Choroid plexus epithelial cell (primary cell): ENCODE data around the gene DISP2.

Experiments used
- DNase-seq: peaks from one replicate; pipeline ENCODE4 v3.0.0-alpha.2; 2010; ENCODE audit warnings: low read depth
- H3K4me3 ChIP-seq: 2 replicates; pipeline ENCODE4 v1.5.1; 2011; ENCODE audit warnings: low read depth, mild to moderate bottlenecking, control low read depth, low read length, moderate library complexity
- TF ChIP-seq, protein P1 (sequence below): conservative IDR thresholded peaks from 2 replicates; pipeline ENCODE4 v1.5.1; 2011; ENCODE audit warnings: low read depth, mild to moderate bottlenecking, control low read depth, inconsistent platforms, low read length, moderate library complexity

DISP2 gene

GRCh38 chr15:40389824-40390595 is 32.0 kb downstream of the DISP2 start:
- H3K4me3 ChIP-seq, result no peak overlapping the region
- TF ChIP-seq, protein P1, sequence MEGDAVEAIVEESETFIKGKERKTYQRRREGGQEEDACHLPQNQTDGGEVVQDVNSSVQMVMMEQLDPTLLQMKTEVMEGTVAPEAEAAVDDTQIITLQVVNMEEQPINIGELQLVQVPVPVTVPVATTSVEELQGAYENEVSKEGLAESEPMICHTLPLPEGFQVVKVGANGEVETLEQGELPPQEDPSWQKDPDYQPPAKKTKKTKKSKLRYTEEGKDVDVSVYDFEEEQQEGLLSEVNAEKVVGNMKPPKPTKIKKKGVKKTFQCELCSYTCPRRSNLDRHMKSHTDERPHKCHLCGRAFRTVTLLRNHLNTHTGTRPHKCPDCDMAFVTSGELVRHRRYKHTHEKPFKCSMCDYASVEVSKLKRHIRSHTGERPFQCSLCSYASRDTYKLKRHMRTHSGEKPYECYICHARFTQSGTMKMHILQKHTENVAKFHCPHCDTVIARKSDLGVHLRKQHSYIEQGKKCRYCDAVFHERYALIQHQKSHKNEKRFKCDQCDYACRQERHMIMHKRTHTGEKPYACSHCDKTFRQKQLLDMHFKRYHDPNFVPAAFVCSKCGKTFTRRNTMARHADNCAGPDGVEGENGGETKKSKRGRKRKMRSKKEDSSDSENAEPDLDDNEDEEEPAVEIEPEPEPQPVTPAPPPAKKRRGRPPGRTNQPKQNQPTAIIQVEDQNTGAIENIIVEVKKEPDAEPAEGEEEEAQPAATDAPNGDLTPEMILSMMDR, result no peak
- no peak for DNase-seq

DNA sequence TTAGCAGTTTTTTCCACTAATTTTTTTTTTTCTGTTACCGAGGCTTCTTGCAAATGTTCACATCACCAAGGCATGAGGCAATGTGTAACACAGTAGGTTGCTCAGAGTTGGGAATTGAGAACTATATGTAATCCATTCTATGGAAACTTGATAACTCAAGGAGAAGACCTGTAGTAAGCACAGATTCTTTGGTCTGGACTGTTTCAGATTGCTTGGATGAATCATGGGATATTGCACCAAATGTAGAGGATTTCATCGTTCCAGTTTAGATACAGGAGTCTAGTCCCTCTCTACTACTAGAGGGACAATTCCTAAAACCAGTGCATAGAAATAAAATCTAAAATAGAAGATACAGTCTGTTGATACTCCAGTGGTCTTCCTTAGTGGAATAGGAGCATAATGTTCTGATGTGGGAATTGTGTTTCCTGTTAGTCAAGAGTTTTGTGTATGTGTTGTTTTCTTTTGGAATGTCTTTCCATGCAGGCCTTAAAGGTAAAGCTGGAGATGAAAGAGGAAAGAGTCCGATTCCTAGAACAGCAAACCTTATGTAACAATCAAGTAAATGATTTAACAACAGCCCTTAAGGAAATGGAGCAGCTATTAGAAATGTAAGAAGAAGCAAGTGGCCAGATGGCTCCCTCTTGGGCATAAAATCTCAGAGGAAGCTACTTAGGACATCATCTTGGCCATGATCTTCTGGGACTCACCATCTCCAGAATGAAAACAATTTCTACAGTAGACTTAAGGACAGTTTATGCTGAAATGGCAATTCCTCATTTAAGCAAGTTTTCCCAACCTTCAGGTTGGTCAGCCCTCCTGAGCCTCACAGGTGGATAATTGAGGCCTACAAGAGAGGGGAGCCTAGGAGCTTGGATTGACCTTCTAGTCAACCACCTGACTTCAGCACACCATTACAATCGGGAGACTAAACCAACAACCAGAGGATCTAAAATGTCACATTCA is 35.2 kb downstream of the DISP2 start:
- H3K4me3 ChIP-seq, result no peak overlapping the region
- DNase-seq, result peak; percentile 24
- TF ChIP-seq, protein P1, result no peak

DNA sequence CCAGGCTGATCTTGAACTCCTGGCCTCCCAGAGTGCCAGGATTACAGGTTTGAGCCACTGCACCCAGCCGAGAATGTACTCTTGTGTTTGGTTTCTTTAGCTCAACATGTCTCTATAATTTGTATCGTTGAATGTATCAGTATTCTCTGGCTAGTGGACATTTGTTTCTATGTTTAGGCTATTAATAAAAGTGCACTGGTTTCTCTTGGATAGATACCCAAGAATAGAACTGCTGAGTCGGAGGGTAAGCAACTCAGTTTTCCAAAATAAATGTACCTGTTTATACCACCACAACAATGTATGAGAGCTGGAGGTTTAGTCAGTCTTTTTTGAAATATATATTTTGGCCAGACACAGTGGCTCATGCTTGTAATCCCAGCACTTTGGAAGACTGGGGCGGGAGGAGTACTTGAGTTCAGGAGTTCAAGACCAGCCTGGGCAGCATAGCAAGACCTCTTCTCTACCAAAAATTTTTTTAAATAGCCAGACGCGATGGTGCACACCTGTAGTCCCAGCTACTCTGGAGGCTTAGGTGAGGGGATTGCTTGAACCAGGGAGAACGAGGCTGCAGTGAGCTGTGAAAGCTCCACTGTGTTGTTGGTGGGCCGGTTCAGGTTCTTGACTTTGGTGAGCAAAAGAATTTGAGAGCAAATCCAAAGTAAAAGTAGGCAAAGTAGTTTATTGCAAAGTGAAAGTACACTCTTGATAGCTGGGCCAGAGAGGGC is 39.8 kb downstream of the DISP2 start:
- TF ChIP-seq, protein P1, result no peak
- no peak overlapping the region for H3K4me3 ChIP-seq
- DNase-seq, result no peak

GRCh38 chr15:40398413-40398873 is 40.4 kb downstream of the DISP2 start:
- TF ChIP-seq, protein P1, result no peak
- DNase-seq, result no peak
- no peak overlapping the region for H3K4me3 ChIP-seq

DNA sequence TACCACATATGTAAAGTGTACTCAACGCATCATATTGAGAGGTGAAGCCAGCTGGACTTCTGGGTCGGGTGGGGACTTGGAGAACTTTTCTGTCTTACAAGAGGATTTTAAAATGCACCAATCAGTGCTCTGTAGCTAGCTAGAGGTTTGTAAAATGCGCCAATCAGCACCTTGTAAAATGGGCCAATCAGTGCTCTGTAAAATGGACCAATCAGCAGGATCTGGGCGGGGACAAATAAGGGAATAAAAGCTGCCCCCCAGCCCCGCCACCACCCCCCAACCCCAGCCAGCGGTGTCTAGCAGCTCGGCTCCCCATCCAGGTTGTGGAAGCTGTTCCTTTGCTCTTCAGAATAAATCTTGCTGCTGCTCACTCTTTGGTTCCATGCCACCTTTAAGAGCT is 41.4 kb downstream of the DISP2 start:
- H3K4me3 ChIP-seq, result no peak overlapping the region
- TF ChIP-seq, protein P1, result no peak
- no peak for DNase-seq

GRCh38 chr15:40405501-40406381 is 47.7 kb downstream of the DISP2 start, which contains the start of gene IVD:
TSS of gene IVD (plus strand) at chr15:40405795. CDS start at chr15:40405828, 33 bp downstream.
- peak; percentile 97 for DNase-seq
- H3K4me3 ChIP-seq, result peak within 1 kb of the TSS; percentile 95
- TF ChIP-seq, protein P1, result no peak
